Common myeloid progenitor, CD34-positive (primary cell): ENCODE measurements around the gene VEGFA.
A peak's percentile ranks its signal among the peaks of the same experiment; 100 is the strongest.

ENCODE experiments used
- CTCF ChIA-PET: fragments of 350-600 bp; sonication (Branson Sonifier 250); formaldehyde crosslinking; loops from one replicate; lab custom pipeline; 2021; ENCODE audit warnings: antibody characterized with exemption; lab: Charles Lee
- POLR2A ChIA-PET: fragments of 350-600 bp; sonication (Branson Sonifier 250); formaldehyde crosslinking; loops from one replicate; lab custom pipeline; 2021; ENCODE audit warnings: antibody characterized with exemption; lab: Charles Lee
- DNase-seq, 3 donors: peaks; one replicate each; pipeline versions ENCODE4 v3.0.0 to v3.0.0-alpha.2; 2013
- H3K27ac ChIP-seq, 2 experiments: 1 replicate in 1 of 2; 2 replicates in 1 of 2; pipeline ENCODE4 v1.7.0; 2013; ENCODE audit warnings: inconsistent platforms in 2 of 2, low read length in 2 of 2, mild to moderate bottlenecking in 2 of 2, low read depth in 1 of 2, moderate library complexity in 1 of 2; ENCODE audit not compliant: severe bottlenecking in 2 of 2, insufficient read depth in 1 of 2, poor library complexity in 1 of 2
- H3K27me3 ChIP-seq, 5 experiments: replicated peaks in 2 of 5; 1 replicate in 3 of 5; 2 replicates in 2 of 5; pipeline versions ENCODE4 v1.6.1 to v1.7.0; 2013; ENCODE audit warnings: low read length in 4 of 5, mild to moderate bottlenecking in 2 of 5, moderate library complexity in 2 of 5, inconsistent platforms in 1 of 5; ENCODE audit not compliant: insufficient read depth in 5 of 5, control insufficient read depth in 4 of 5
- H3K36me3 ChIP-seq, 4 experiments: 1 replicate in 2 of 4; 2 replicates in 2 of 4; pipeline versions ENCODE4 v1.6.1 to v1.7.0; 2013; ENCODE audit warnings: low read length in 3 of 4, control low read depth in 1 of 4, mild to moderate bottlenecking in 1 of 4; ENCODE audit not compliant: control insufficient read depth in 4 of 4, insufficient read depth in 4 of 4
- H3K4me1 ChIP-seq, 4 experiments: 1 replicate in 3 of 4; 2 replicates in 1 of 4; pipeline versions ENCODE4 v1.6.1 to v1.7.1; 2013; ENCODE audit warnings: low read length in 3 of 4, mild to moderate bottlenecking in 3 of 4, control low read depth in 1 of 4, inconsistent platforms in 1 of 4, moderate library complexity in 1 of 4; ENCODE audit not compliant: control insufficient read depth in 4 of 4, insufficient read depth in 4 of 4; ENCODE audit errors: control extremely low read depth in 1 of 4
- H3K4me3 ChIP-seq, 7 experiments: 1 replicate in 4 of 7; 2 replicates in 3 of 7; pipeline versions ENCODE4 v1.5.1 to v1.7.0; 2013; ENCODE audit warnings: mild to moderate bottlenecking in 7 of 7, low read length in 6 of 7, moderate library complexity in 6 of 7, inconsistent platforms in 2 of 7, low read depth in 2 of 7, control low read depth in 1 of 7; ENCODE audit not compliant: insufficient read depth in 4 of 7, control insufficient read depth in 1 of 7; ENCODE audit errors: extremely low read depth in 1 of 7
- H3K9me3 ChIP-seq, 5 experiments: 1 replicate in 4 of 5; 2 replicates in 1 of 5; pipeline versions ENCODE4 v1.6.1 to v1.7.1; 2013; ENCODE audit warnings: low read length in 4 of 5, mild to moderate bottlenecking in 2 of 5, inconsistent platforms in 1 of 5, low read depth in 1 of 5, moderate library complexity in 1 of 5; ENCODE audit not compliant: control insufficient read depth in 4 of 5, insufficient read depth in 2 of 5; ENCODE audit errors: control extremely low read depth in 1 of 5
- WGBS: methylation state at CpG from one replicate; pipeline ENCODE4 v1.1.5; 2013; ENCODE audit not compliant: insufficient coverage; 5-methylcytosine and 5-hydroxymethylcytosine counted together

The VEGFA gene

GRCh38 chr6:43785904-43786303 is 15.9 kb downstream of the VEGFA start:
- POLR2A ChIA-PET: no interaction called here
- 100% methylated on average over 1 of the region's 3 CpGs for WGBS
- peaks cover 0 to 49% (median 19%) of the 10 kb centered on the region in 4 experiments for H3K36me3 ChIP-seq
- peaks cover 0 to 9% (median 2%) of the 10 kb centered on the region in 4 experiments for H3K4me1 ChIP-seq
- no peak overlapping the region for H3K27ac ChIP-seq
- DNase-seq: no peak
- H3K9me3 ChIP-seq: no peaks in the 10 kb centered on the region
- CTCF ChIA-PET: interaction anchor here (1.4 to 2.3 kb wide), 3 partner anchors 10 to 32 kb away, joined by 5 to 16 read pairs (median 7); no protein-coding TSS in a partner anchor
- H3K4me3 ChIP-seq: no peak overlapping the region
- H3K27me3 ChIP-seq: no peaks in the 10 kb centered on the region

DNA sequence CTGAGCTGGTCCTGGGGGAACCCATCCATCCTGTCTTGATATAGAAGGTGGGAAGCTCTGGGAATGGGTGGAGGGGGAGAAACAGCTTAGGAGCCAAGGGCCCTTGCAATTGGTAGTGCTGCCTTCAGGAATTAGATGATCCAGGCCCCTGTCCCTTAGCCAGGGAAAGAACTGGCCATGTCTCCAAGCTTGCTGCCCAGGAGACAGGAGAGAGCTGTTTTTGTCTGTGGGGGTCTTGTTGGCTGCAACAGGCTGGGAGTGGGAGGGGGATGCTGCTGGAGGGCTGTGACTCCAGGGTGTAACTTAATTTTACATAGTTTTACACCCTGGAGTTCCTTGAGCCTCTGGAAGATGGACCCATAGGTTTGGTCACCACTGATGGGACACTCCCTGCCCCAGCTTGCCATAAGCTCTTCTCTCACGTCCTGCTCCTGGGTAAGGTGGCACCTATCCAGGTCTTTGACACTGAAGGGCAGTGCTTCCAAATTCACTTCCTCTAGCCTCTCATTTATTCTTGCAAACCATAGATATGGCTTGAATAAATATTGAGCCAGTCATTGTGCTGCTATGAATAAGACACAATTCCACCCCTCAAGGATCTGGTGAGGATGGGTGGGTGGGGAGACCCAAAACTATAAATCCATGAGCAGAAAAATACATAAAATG is 16.8 kb downstream of the VEGFA start:
- CTCF ChIA-PET: interaction anchor here (0.9 to 2.3 kb wide), 5 partner anchors 9 to 31 kb away, joined by 4 to 16 read pairs (median 6); no protein-coding TSS in a partner anchor
- DNase-seq: no peak
- H3K4me3 ChIP-seq: no peak overlapping the region
- peaks cover 0 to 9% (median 2%) of the 10 kb centered on the region in 4 experiments for H3K4me1 ChIP-seq
- 57% methylated on average over 1 of the region's 1 CpG for WGBS
- H3K9me3 ChIP-seq: no peaks in the 10 kb centered on the region
- peaks cover 0 to 40% (median 14%) of the 10 kb centered on the region in 4 experiments for H3K36me3 ChIP-seq
- H3K27ac ChIP-seq: no peak overlapping the region
- H3K27me3 ChIP-seq: no peaks in the 10 kb centered on the region
- POLR2A ChIA-PET: no interaction called here

- no peak for DNase-seq
- ChIA-PET CTCF (interaction anchor here (0.8 to 1.6 kb wide), 3 partner anchors 12 to 15 kb away, joined by 3 to 5 read pairs (median 4); no protein-coding TSS in a partner anchor), POLR2A (no interaction called here)
- Histone ChIP-seq H3K4me3 (no peak overlapping the region), H3K27ac (no peak overlapping the region), H3K4me1 (peaks cover 0 to 5% (median 0%) of the 10 kb centered on the region in 4 experiments), H3K27me3 (no peaks in the 10 kb centered on the region), H3K36me3 (peaks cover 0 to 25% (median 11%) of the 10 kb centered on the region in 4 experiments), H3K9me3 (no peaks in the 10 kb centered on the region)
- 97% methylated on average over 5 of the region's 5 CpGs for whole genome bisulfite sequencing
These were observed 18.3 kb downstream of the VEGFA start for GRCh38 chr6:43788301-43788700.

GRCh38 chr6:43789447-43789846 is 19.4 kb downstream of the VEGFA start:
- 100% methylated on average over 2 of the region's 2 CpGs for WGBS
- no peak for DNase-seq
- CTCF ChIA-PET: interaction anchor here (1.0 to 2.6 kb wide), 4 partner anchors 12 to 30 kb away, joined by 3 to 10 read pairs (median 4); no protein-coding TSS in a partner anchor
- Histone ChIP-seq H3K4me1 (peaks cover 0 to 5% (median 0%) of the 10 kb centered on the region in 4 experiments), H3K4me3 (no peak overlapping the region), H3K9me3 (no peaks in the 10 kb centered on the region), H3K27ac (no peak overlapping the region), H3K36me3 (peaks cover 0 to 14% (median 7%) of the 10 kb centered on the region in 4 experiments), H3K27me3 (no peaks in the 10 kb centered on the region)
- POLR2A ChIA-PET: no interaction called here

GRCh38 chr6:43790031-43790430 is 20.0 kb downstream of the VEGFA start:
- CTCF ChIA-PET: interaction anchor here (1.0 to 2.6 kb wide), 3 partner anchors 13 to 29 kb away, joined by 4 to 10 read pairs (median 4); no protein-coding TSS in a partner anchor
- DNase-seq: peak in 1 of 3 donors; percentile 24
- POLR2A ChIA-PET: no interaction called here
- Histone ChIP-seq H3K9me3 (no peaks in the 10 kb centered on the region), H3K4me1 (peaks cover 0 to 6% (median 4%) of the 10 kb centered on the region in 4 experiments), H3K4me3 (no peak overlapping the region), H3K27ac (no peak overlapping the region), H3K36me3 (peaks cover 0 to 9% (median 4%) of the 10 kb centered on the region in 4 experiments), H3K27me3 (no peaks in the 10 kb centered on the region)
- 86% methylated on average over 3 of the region's 5 CpGs for WGBS

GRCh38 chr6:43791745-43792422 is 21.9 kb downstream of the VEGFA start:
- no peaks in the 10 kb centered on the region for H3K36me3 ChIP-seq
- no peak overlapping the region for H3K4me3 ChIP-seq
- no peaks in the 10 kb centered on the region for H3K27me3 ChIP-seq
- peaks cover 0 to 24% (median 17%) of the 10 kb centered on the region in 4 experiments for H3K4me1 ChIP-seq
- ChIA-PET POLR2A (interaction anchor here (1.1 kb wide), 1 partner anchor 11 kb away, joined by 3 read pairs; no protein-coding TSS in a partner anchor), CTCF (interaction anchor here (1.4 to 4.1 kb wide), 4 partner anchors 8 to 23 kb away, joined by 4 to 14 read pairs (median 12); no protein-coding TSS in a partner anchor)
- 88% methylated on average over 11 of the region's 11 CpGs for WGBS
- DNase-seq: no peak
- H3K9me3 ChIP-seq: no peaks in the 10 kb centered on the region
- no peak overlapping the region for H3K27ac ChIP-seq
